PC-9 (cell line): ENCODE measurements around the gene CXCR6. TPM values are rescaled to one million over a fixed set of nuclear protein-coding genes. Genes with fewer than 3 reads are reported as not detected.

Experiments
- BruUV-seq: library from RNA; stranded (reverse); fragments of 400-500 nt; replicated peaks from 2 replicates; lab custom pipeline; 2021; lab: Mats Ljungman, UMichigan
- CTCF ChIA-PET: fragments of 300-600 bp; sonication (Branson Sonifier 250); formaldehyde crosslinking; loops from one replicate; lab custom pipeline; 2022; ENCODE audit warnings: antibody characterized with exemption; lab: Charles Lee
- POLR2A ChIA-PET: fragments of 300-600 bp; sonication (Branson Sonifier 250); formaldehyde crosslinking; loops from one replicate; lab custom pipeline; 2022; ENCODE audit warnings: antibody characterized with exemption; ENCODE audit not compliant: unreplicated experiment; lab: Charles Lee
- DNase-seq, 2 experiments: peaks; one replicate each; pipeline versions ENCODE4 v3.0.0 to v3.0.0-alpha.2; 2015 to 2022; ENCODE audit warnings: mixed read lengths in 1 of 2
- H2AFZ ChIP-seq: fragments of 200-600 bp; sonication (generic); 2 replicates; pipeline ENCODE4 v1.8.1; 2017; ENCODE audit warnings: antibody characterized with exemption
- H3F3A ChIP-seq: fragments of 200-600 bp; sonication (generic); 2 replicates; pipeline ENCODE4 v1.8.1; 2017; ENCODE audit warnings: antibody characterized with exemption, mild to moderate bottlenecking, low read depth; ENCODE audit not compliant: insufficient read depth
- H3K27ac ChIP-seq: fragments of 200-600 bp; sonication (generic); 2 replicates; pipeline ENCODE4 v1.6.1; 2016; ENCODE audit warnings: mixed run types
- H3K27me3 ChIP-seq: fragments of 200-600 bp; sonication (generic); 2 replicates; pipeline ENCODE4 v1.6.1; 2016; ENCODE audit warnings: low read depth, mixed run types; ENCODE audit not compliant: insufficient read depth
- H3K36me3 ChIP-seq: fragments of 200-600 bp; sonication (generic); 2 replicates; pipeline ENCODE4 v1.6.1; 2016; ENCODE audit warnings: low read depth, mixed run types
- H3K4me1 ChIP-seq: fragments of 200-600 bp; sonication (generic); replicated peaks from 2 replicates; pipeline ENCODE4 v1.6.1; 2016; ENCODE audit warnings: mixed run types; ENCODE audit not compliant: insufficient read depth
- H3K4me2 ChIP-seq: fragments of 200-600 bp; sonication (generic); 2 replicates; pipeline ENCODE4 v1.6.1; 2017; ENCODE audit warnings: mixed run types
- H3K4me3 ChIP-seq: fragments of 200-600 bp; sonication (generic); 2 replicates; pipeline ENCODE4 v1.6.1; 2016; ENCODE audit warnings: mixed run types
- H3K79me2 ChIP-seq: fragments of 200-600 bp; sonication (generic); 2 replicates; pipeline ENCODE4 v1.6.1; 2017; ENCODE audit warnings: low read depth, mixed run types
- H3K9me2 ChIP-seq: fragments of 200-600 bp; sonication (generic); 2 replicates; pipeline ENCODE4 v1.8.1; 2017; ENCODE audit warnings: mild to moderate bottlenecking; ENCODE audit not compliant: insufficient read depth
- H3K9me3 ChIP-seq: fragments of 200-600 bp; sonication (generic); 2 replicates; pipeline ENCODE4 v1.8.1; 2016; ENCODE audit warnings: low read depth; ENCODE audit not compliant: insufficient read depth
- H4K20me1 ChIP-seq: fragments of 200-600 bp; sonication (generic); 2 replicates; pipeline ENCODE4 v1.8.1; 2017; ENCODE audit not compliant: insufficient read depth
- CTCF ChIP-seq: fragments of 200-600 bp; sonication (generic); conservative IDR thresholded peaks from 2 replicates; pipeline ENCODE4 v1.6.1; 2017; ENCODE audit warnings: mixed run types, antibody characterized with exemption, mild to moderate bottlenecking, moderate library complexity
- EZH2 ChIP-seq: fragments of 200-600 bp; sonication (generic); IDR thresholded peaks from 2 replicates; pipeline ENCODE4 v1.8.0; 2017; ENCODE audit warnings: antibody characterized with exemption, low read depth
- intact Hi-C: fragments of 100-400 bp; cut with micrococcal nuclease; formaldehyde crosslinking; loops from one replicate; pipeline ENCODE4 v1.10.0; 2022; ENCODE audit not compliant: unreplicated experiment
- total RNA-seq: library from RNA; stranded (reverse); gene quantifications from 2 replicates; pipeline ENCODE4 v1.2.3, GENCODE V29; 2021

CXCR6 gene
- total RNA-seq, 1 experiment from 2014 or later: 0.74 TPM

- Histone ChIP-seq H3K36me3 (peaks cover 12% of the 10 kb centered on the region; the same call in 1 of the 2 replicates), H4K20me1 (no peaks in the 10 kb centered on the region), H3K27ac (no peak overlapping the region), H3K4me3 (no peak overlapping the region), H3K4me1 (no peaks in the 10 kb centered on the region), H3K9me2 (no peaks in the 10 kb centered on the region), H3K27me3 (no peaks in the 10 kb centered on the region), H3K9me3 (no peaks in the 10 kb centered on the region), H3F3A (no peaks in the 10 kb centered on the region), H3K79me2 (no peaks in the 10 kb centered on the region), H2AFZ (no peak overlapping the region), H3K4me2 (no peak overlapping the region)
- no peak for DNase-seq
- no peak for TF ChIP-seq CTCF
- no peak for TF ChIP-seq EZH2
- CTCF ChIA-PET: no interaction called here
- BruUV-seq: no TSS peak
- intact Hi-C loops: no loop called here
- POLR2A ChIA-PET: no interaction called here
Observed at GRCh38 chr3:45951946-45952345, 8.7 kb downstream of the CXCR6 start.

- no TSS peak for BruUV-seq
- CTCF ChIA-PET: no interaction called here
- intact Hi-C loops: no loop called here
Observed at GRCh38 chr3:45952456-45952855, 9.2 kb downstream of the CXCR6 start.

GRCh38 chr3:45953536-45953935, 10.3 kb downstream of the CXCR6 start:
- POLR2A ChIA-PET: no interaction called here
- Histone ChIP-seq H3K27me3 (no peaks in the 10 kb centered on the region), H3K4me1 (no peaks in the 10 kb centered on the region), H3K4me3 (no peak overlapping the region), H3K9me3 (no peaks in the 10 kb centered on the region), H3K27ac (no peak overlapping the region), H3K36me3 (peaks cover 4% of the 10 kb centered on the region; the same call in 1 of the 2 replicates), H3K4me2 (no peak overlapping the region), H4K20me1 (no peaks in the 10 kb centered on the region), H2AFZ (no peak overlapping the region), H3K9me2 (no peaks in the 10 kb centered on the region), H3F3A (no peaks in the 10 kb centered on the region), H3K79me2 (no peaks in the 10 kb centered on the region)
- CTCF ChIA-PET: no interaction called here
- intact Hi-C loops: no loop called here
- no peak for TF ChIP-seq CTCF
- no peak for TF ChIP-seq EZH2
- no TSS peak for BruUV-seq
- no peak for DNase-seq

More at GRCh38 chr3:45952456-45952855, 9.2 kb downstream of the CXCR6 start:
- Histone ChIP-seq H3K4me1 (no peaks in the 10 kb centered on the region), H3K9me2 (no peaks in the 10 kb centered on the region), H4K20me1 (no peaks in the 10 kb centered on the region), H3K27ac (no peak overlapping the region), H3K79me2 (no peaks in the 10 kb centered on the region), H3K4me3 (no peak overlapping the region), H3K4me2 (no peak overlapping the region), H2AFZ (no peak overlapping the region), H3K27me3 (no peaks in the 10 kb centered on the region), H3F3A (no peaks in the 10 kb centered on the region), H3K36me3 (peaks cover 6% of the 10 kb centered on the region; the same call in 1 of the 2 replicates), H3K9me3 (no peaks in the 10 kb centered on the region)
- DNase-seq: no peak
- TF ChIP-seq EZH2 (no peak), CTCF (no peak)
- POLR2A ChIA-PET: interaction anchor here (0.7 kb wide), 1 partner anchor 112 kb away, joined by 4 read pairs; no protein-coding TSS in a partner anchor
